Panc1 (cell line): Measurements from ENCODE around the gene QPCTL. TPM values are rescaled to one million over a fixed set of nuclear protein-coding genes. Genes with fewer than 3 reads are reported as not detected.

Source experiments
- ATAC-seq: fragments of 200-7000 bp; cut with Tn5 transposase; 2 replicates; pipeline ENCODE4 v1.9.1; 2020; ENCODE audit warnings: mild to moderate bottlenecking, moderate library complexity
- BruUV-seq: library from RNA; stranded (reverse); fragments of 400-500 nt; replicated peaks from 2 replicates; lab custom pipeline; 2021; lab: Mats Ljungman, UMichigan
- CTCF ChIA-PET: fragments of 300-600 bp; sonication (Branson Sonifier 250); formaldehyde crosslinking; loops from one replicate; lab custom pipeline; 2022; ENCODE audit warnings: antibody characterized with exemption; lab: Charles Lee
- POLR2A ChIA-PET: fragments of 300-600 bp; sonication (Branson Sonifier 250); formaldehyde crosslinking; loops from one replicate; lab custom pipeline; 2022; ENCODE audit warnings: antibody characterized with exemption; lab: Charles Lee
- DNase-seq: peaks from one replicate; pipeline ENCODE4 v3.0.0-alpha.2; 2010; ENCODE audit warnings: low read depth, low spot score
- H3K27ac ChIP-seq: 2 replicates; pipeline ENCODE4 v1.5.1; 2011; ENCODE audit warnings: mild to moderate bottlenecking, low read length, inconsistent platforms
- H3K27me3 ChIP-seq: fragments of 200-500 bp; sonication (Bioruptor generic); 2 replicates; pipeline ENCODE4 v1.6.0; 2014; ENCODE audit warnings: low read length, inconsistent platforms; ENCODE audit not compliant: control insufficient read depth, insufficient read depth
- H3K36me3 ChIP-seq: fragments of 200-500 bp; sonication (Bioruptor generic); 2 replicates; pipeline ENCODE4 v1.5.1; 2014; ENCODE audit warnings: inconsistent platforms, mild to moderate bottlenecking, low read length, moderate library complexity; ENCODE audit not compliant: control insufficient read depth, insufficient read depth
- H3K4me1 ChIP-seq: 2 replicates; pipeline ENCODE4 v1.5.1; 2011; ENCODE audit warnings: inconsistent platforms, mild to moderate bottlenecking, low read length, moderate library complexity; ENCODE audit not compliant: control insufficient read depth, insufficient read depth
- H3K4me3 ChIP-seq, 2 experiments: 2 replicates each; pipeline ENCODE4 v1.5.1; 2011 to 2012; ENCODE audit warnings: low read depth in 2 of 2, low read length in 2 of 2, mild to moderate bottlenecking in 2 of 2, inconsistent platforms in 1 of 2, moderate library complexity in 1 of 2
- H3K9me3 ChIP-seq: fragments of 200-500 bp; sonication (Bioruptor generic); 2 replicates; pipeline ENCODE4 v1.5.1; 2014; ENCODE audit warnings: low read depth, mild to moderate bottlenecking, inconsistent platforms, low read length, moderate library complexity; ENCODE audit not compliant: control insufficient read depth, insufficient read depth
- POLR2AphosphoS5 ChIP-seq: IDR thresholded peaks from 2 replicates; pipeline ENCODE4 v1.6.1; 2012; ENCODE audit warnings: mild to moderate bottlenecking, low read depth, low read length, moderate library complexity
- SIN3A ChIP-seq: IDR thresholded peaks from 2 replicates; pipeline ENCODE4 v1.6.1; 2012; ENCODE audit warnings: low read depth, mild to moderate bottlenecking, low read length, moderate library complexity, borderline replicate concordance; ENCODE audit not compliant: insufficient read depth
- TCF7L2 ChIP-seq: IDR thresholded peaks from 2 replicates; pipeline ENCODE4 v1.6.1; 2011; ENCODE audit warnings: mild to moderate bottlenecking, low read depth, low read length, inconsistent platforms
- in situ Hi-C: cut with HindIII; loops from 2 replicates; pipeline ENCODE4 v1.10.0; 2016; ENCODE audit warnings: low sequenced_read_pairs, low pct_unique_long_range_greater_than_20kb
- intact Hi-C: fragments of 100-400 bp; cut with micrococcal nuclease; formaldehyde crosslinking; loops from one replicate; pipeline ENCODE4 v1.10.0; 2022; ENCODE audit not compliant: unreplicated experiment
- total RNA-seq: library from RNA; stranded (reverse); gene quantifications from one replicate; pipeline ENCODE4 v1.2.1, GENCODE V29; 2021; ENCODE audit not compliant: unreplicated experiment
- TF ChIP-seq, protein P1 (sequence below): fragments of 450-650 bp; IDR thresholded peaks from 2 replicates; pipeline ENCODE4 v1.5.1; 2017; ENCODE audit warnings: mild to moderate bottlenecking
- TF ChIP-seq, protein P2 (sequence below), 2 experiments: IDR thresholded peaks; 2 replicates each; pipeline ENCODE4 v1.6.1; 2011 to 2012; ENCODE audit warnings: low read depth in 2 of 2, control low read depth in 1 of 2, low read length in 1 of 2, mild to moderate bottlenecking in 1 of 2, moderate library complexity in 1 of 2; ENCODE audit not compliant: insufficient read depth in 1 of 2

Gene QPCTL
- total RNA-seq, 1 experiment from 2014 or later = 19.4 TPM

DNA sequence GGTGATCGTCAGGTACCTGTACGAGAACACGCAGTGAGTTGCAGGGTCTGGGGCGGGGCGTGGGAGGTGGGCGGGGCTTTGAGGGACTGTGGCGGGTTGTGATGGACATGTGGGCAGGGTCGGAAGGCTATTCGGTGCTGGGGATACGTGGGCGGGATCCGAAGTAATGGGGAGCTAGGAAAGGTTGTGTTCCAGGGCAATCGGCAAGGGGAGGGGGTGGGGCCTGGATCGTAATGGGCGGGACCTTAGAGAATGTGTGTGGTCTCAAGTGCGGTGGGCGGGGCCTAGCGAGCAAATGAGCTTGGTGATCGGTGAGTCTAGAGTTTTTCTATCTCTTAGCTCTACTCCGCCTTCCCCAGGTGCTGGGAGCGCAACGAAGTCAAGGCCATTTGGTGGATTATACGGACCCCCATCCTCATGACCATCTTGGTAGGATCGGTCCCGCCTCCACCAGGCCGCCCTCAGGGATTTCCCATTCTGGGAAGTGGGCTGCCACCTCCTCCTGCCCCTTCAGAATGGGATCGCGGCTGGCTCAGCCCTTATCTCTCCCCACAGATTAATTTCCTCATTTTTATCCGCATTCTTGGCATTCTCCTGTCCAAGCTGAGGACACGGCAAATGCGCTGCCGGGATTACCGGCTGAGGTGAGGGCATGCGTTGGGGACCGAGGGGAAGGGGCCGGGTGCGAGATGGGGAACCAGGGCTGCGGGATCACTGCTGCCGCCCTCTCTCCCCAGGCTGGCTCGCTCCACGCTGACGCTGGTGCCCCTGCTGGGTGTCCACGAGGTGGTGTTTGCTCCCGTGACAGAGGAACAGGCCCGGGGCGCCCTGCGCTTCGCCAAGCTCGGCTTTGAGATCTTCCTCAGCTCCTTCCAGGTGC is 14.9 kb upstream of the QPCTL start:
- no peak for TF ChIP-seq POLR2AphosphoS5
- TF ChIP-seq, protein P1, sequence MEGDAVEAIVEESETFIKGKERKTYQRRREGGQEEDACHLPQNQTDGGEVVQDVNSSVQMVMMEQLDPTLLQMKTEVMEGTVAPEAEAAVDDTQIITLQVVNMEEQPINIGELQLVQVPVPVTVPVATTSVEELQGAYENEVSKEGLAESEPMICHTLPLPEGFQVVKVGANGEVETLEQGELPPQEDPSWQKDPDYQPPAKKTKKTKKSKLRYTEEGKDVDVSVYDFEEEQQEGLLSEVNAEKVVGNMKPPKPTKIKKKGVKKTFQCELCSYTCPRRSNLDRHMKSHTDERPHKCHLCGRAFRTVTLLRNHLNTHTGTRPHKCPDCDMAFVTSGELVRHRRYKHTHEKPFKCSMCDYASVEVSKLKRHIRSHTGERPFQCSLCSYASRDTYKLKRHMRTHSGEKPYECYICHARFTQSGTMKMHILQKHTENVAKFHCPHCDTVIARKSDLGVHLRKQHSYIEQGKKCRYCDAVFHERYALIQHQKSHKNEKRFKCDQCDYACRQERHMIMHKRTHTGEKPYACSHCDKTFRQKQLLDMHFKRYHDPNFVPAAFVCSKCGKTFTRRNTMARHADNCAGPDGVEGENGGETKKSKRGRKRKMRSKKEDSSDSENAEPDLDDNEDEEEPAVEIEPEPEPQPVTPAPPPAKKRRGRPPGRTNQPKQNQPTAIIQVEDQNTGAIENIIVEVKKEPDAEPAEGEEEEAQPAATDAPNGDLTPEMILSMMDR = no peak; the same call in 1 of the 2 replicates
- no peak for TF ChIP-seq TCF7L2
- TF ChIP-seq SIN3A = no peak
- TF ChIP-seq, protein P2, sequence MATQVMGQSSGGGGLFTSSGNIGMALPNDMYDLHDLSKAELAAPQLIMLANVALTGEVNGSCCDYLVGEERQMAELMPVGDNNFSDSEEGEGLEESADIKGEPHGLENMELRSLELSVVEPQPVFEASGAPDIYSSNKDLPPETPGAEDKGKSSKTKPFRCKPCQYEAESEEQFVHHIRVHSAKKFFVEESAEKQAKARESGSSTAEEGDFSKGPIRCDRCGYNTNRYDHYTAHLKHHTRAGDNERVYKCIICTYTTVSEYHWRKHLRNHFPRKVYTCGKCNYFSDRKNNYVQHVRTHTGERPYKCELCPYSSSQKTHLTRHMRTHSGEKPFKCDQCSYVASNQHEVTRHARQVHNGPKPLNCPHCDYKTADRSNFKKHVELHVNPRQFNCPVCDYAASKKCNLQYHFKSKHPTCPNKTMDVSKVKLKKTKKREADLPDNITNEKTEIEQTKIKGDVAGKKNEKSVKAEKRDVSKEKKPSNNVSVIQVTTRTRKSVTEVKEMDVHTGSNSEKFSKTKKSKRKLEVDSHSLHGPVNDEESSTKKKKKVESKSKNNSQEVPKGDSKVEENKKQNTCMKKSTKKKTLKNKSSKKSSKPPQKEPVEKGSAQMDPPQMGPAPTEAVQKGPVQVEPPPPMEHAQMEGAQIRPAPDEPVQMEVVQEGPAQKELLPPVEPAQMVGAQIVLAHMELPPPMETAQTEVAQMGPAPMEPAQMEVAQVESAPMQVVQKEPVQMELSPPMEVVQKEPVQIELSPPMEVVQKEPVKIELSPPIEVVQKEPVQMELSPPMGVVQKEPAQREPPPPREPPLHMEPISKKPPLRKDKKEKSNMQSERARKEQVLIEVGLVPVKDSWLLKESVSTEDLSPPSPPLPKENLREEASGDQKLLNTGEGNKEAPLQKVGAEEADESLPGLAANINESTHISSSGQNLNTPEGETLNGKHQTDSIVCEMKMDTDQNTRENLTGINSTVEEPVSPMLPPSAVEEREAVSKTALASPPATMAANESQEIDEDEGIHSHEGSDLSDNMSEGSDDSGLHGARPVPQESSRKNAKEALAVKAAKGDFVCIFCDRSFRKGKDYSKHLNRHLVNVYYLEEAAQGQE (IDR thresholded peaks at IDR 0.05; ENCODE audit: insufficient read depth in 1 of 2, low read depth in 2 of 2, low read length in 1 of 2) = no peak
- Histone ChIP-seq H3K4me1 (peaks cover 8% of the 10 kb centered on the region), H3K27ac (peak overlapping the region; percentile 9; the same call in 1 of the 2 replicates), H3K27me3 (no peaks in the 10 kb centered on the region), H3K9me3 (no peaks in the 10 kb centered on the region), H3K36me3 (no peaks in the 10 kb centered on the region), H3K4me3 (peak overlapping the region; percentile 50 to 78)
- intact Hi-C loops (no loop called here), in situ Hi-C loops (no loop called here)
- peak; percentile 82 for ATAC-seq
- CTCF ChIA-PET = interaction anchor here (0.5 to 1.1 kb wide), 4 partner anchors 9 to 29 kb away, joined by 3 to 6 read pairs (median 4); no protein-coding TSS in a partner anchor
- POLR2A ChIA-PET = interaction anchor here (0.5 to 1.1 kb wide), 6 partner anchors 13 to 135 kb away, joined by 3 to 5 read pairs (median 4); no protein-coding TSS in a partner anchor
- BruUV-seq = no TSS peak
- DNase-seq = no peak

DNA sequence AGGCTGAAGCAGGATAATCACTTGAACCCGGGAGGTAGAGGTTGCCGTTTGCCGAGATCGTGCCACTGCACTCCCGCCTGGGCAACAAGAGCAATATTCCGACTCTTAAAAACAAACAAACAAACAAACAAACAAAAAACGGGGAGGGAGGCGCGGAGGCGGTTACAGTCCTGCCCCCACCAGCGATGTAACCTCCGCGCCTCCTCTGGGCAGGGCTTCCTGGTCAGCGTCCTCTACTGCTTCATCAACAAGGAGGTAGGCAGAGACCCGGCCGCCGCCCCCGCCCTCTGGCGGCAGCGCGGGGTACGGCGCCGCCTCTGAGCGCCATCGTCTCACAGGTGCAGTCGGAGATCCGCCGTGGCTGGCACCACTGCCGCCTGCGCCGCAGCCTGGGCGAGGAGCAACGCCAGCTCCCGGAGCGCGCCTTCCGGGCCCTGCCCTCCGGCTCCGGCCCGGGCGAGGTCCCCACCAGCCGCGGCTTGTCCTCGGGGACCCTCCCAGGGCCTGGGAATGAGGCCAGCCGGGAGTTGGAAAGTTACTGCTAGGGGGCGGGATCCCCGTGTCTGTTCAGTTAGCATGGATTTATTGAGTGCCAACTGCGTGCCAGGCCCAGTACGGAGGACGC is 11.0 kb upstream of the QPCTL start:
- no TSS peak for BruUV-seq
- peak overlapping the region; percentile 74 for H3K27ac ChIP-seq
- TF ChIP-seq, protein P1 = peak; percentile 94
- no peak for TF ChIP-seq SIN3A
- no peak for TF ChIP-seq TCF7L2
- no peak; the same call in 1 of the 2 replicates for TF ChIP-seq POLR2AphosphoS5
- ATAC-seq = peak; percentile 86
- intact Hi-C loops (no loop called here), in situ Hi-C loops (no loop called here)
- peaks cover 8% of the 10 kb centered on the region for H3K4me1 ChIP-seq
- CTCF ChIA-PET = no interaction called here
- H3K4me3 ChIP-seq = peak overlapping the region; percentile 37 to 54
- no peak for DNase-seq
- no peaks in the 10 kb centered on the region for H3K36me3 ChIP-seq
- H3K27me3 ChIP-seq = no peaks in the 10 kb centered on the region
- H3K9me3 ChIP-seq = no peaks in the 10 kb centered on the region
- POLR2A ChIA-PET = interaction anchor here (0.7 kb wide), 2 partner anchors 14 to 65 kb away, joined by 6 read pairs; no protein-coding TSS in a partner anchor
